ENCODE results near the gene THSD4.

Gene THSD4

GRCh38 chr15:71225851-71226250, 110.6 kb downstream of the THSD4 start:
- no peak for DNase-seq (ENCODE audit: low spot score)

GRCh38 chr15:71226536-71227455, 111.5 kb downstream of the THSD4 start:
- no peak for DNase-seq (ENCODE audit: low spot score)

GRCh38 chr15:71228403-71228802, 113.1 kb downstream of the THSD4 start:
- no peak for DNase-seq (ENCODE audit: low spot score)

- no peak for DNase-seq (ENCODE audit: low spot score)
These were observed 115.0 kb downstream of the THSD4 start for GRCh38 chr15:71230303-71230702.

GRCh38 chr15:71231758-71232157, 116.5 kb downstream of the THSD4 start:
- DNase-seq (ENCODE audit: low spot score) = no peak

GRCh38 chr15:71232411-71232810, 117.1 kb downstream of the THSD4 start:
- DNase-seq (ENCODE audit: low spot score) = no peak

GRCh38 chr15:71237456-71238188, 122.4 kb downstream of the THSD4 start:
- no peak for DNase-seq (ENCODE audit: low spot score)

GRCh38 chr15:71238926-71239325, 123.7 kb downstream of the THSD4 start:
- DNase-seq (ENCODE audit: low spot score) = no peak

GRCh38 chr15:71239592-71240364, 124.5 kb downstream of the THSD4 start:
- DNase-seq (ENCODE audit: low spot score) = no peak

GRCh38 chr15:71242292-71242691, 127.0 kb downstream of the THSD4 start:
- no peak for DNase-seq (ENCODE audit: low spot score)

- no peak for DNase-seq (ENCODE audit: low spot score)
These were observed 129.0 kb downstream of the THSD4 start for GRCh38 chr15:71244250-71244649.

- no peak for DNase-seq (ENCODE audit: low spot score)
These were observed 130.3 kb downstream of the THSD4 start for GRCh38 chr15:71245588-71245987.

GRCh38 chr15:71248386-71248785, 133.1 kb downstream of the THSD4 start:
- DNase-seq (ENCODE audit: low spot score) = no peak

GRCh38 chr15:71249986-71250385, 134.7 kb downstream of the THSD4 start:
- no peak for DNase-seq (ENCODE audit: low spot score)

- no peak for DNase-seq (ENCODE audit: low spot score)
These were observed 135.8 kb downstream of the THSD4 start for GRCh38 chr15:71250936-71251583.

- no peak for DNase-seq (ENCODE audit: low spot score)
These were observed 136.3 kb downstream of the THSD4 start for GRCh38 chr15:71251584-71252043.

GRCh38 chr15:71252044-71252739, 136.9 kb downstream of the THSD4 start:
- no peak for DNase-seq (ENCODE audit: low spot score)

GRCh38 chr15:71252740-71253047, 137.4 kb downstream of the THSD4 start:
- no peak for DNase-seq (ENCODE audit: low spot score)

- no peak for DNase-seq (ENCODE audit: low spot score)
These were observed 139.2 kb downstream of the THSD4 start for GRCh38 chr15:71254491-71254890.

- no peak for DNase-seq (ENCODE audit: low spot score)
These were observed 141.8 kb downstream of the THSD4 start for GRCh38 chr15:71256934-71257664.

GRCh38 chr15:71259866-71260265, 144.6 kb downstream of the THSD4 start:
- no peak for DNase-seq (ENCODE audit: low spot score)
